ENCODE measurements around the gene TTC27.
"Not testable (repeated sequence)": the region's sequence is repeated elsewhere in the genome, so short reads cannot be mapped to it uniquely, and the experiment has no call there.

Gene TTC27

DNA sequence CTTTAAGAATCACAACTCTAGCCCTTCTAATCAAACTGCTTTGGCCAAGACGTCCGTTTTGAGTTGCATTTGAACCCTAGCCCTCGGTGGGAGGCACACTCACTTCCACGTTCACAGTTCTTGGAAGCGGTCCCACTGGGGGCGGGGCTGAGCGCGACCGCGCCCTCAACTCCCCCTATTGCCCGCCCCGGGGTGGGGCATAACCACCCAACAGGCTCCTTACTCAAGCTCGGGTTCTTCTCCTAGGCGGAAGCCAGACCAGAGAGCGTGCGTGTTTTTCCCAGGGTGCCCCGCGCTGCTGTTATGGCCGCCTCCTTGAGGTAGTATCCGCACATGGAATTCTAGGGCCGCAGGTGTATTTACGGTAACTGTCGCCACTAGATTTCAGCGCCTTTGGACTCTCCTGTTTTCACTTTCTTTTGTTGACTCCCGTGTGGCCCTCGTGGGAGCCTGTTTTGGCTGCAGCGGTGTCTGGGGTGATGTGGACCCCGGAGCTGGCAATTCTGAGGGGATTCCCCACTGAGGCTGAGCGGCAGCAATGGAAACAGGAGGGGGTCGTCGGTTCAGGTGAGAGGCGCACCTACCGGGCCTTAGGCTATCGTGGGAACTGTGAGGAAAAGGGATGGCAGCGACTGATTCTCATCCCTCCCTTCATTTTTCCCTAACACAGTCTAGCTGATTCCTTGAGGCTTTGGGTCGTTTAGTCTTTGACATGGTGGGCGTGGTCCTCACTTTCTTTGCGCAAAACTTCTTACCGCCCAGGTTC lies at the start of gene TTC27:
Gene TTC27, plus strand, starts transcription at position 237 of the 766 bp plus-strand sequence. Its CDS starts 243 bp downstream, at position 480.
- DNase-seq: peak; percentile 93

DNA sequence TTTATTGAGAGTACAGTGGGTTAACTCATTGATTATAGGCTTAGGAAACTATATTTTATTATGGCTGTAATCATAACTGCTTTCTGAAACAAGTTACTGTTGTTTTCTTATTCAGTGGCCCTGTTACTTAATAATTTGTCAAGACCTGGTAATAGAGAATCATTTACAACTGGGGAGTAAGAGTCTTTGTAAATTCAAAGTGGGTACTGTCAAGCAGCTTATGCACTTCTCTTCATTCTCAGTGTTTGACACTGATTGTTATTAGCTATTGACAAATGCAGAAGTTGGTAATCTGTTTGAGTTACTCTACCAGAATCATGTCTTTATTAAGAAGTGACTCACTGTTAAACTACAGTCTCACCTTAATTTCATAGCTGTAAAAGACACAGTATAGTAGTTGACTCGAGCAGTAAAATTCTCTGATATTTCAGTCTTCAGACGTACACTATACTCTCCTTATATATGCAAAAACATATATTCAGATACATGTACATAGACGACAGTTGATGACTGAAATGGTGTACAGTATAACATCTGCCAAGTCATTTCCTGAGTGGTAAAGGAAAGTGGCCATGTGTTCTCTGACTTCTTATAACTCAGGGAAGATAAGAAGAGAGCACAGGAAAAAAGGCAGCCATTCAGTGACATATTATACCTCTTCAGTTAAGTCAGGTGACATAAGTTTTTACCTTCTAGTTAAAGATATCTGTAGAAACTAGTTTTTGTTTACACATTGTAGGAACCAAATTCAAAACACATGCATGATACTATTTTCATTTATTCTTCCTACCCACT lies 36.0 kb upstream of the TTC27 start:
- no peak for DNase-seq

DNA sequence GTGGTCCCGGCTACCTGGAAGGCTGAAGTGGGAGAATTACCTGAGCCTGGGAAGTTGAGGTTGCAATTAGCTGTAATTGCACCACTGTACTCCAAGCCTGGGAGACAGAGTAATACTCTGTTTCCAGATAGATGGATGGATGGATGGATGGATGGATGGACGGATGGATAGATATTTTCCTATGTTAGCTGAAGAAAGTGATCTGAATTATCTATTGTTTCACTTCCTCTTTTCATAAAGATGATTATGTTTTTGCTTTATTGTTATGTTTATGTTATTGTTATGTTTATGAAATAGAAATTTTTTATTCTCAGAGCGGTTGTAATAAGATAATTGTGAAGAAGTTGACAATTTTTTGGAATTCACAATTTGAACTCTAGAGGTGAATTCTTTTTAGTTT lies 33.3 kb upstream of the TTC27 start:
- no peak for DNase-seq

DNA sequence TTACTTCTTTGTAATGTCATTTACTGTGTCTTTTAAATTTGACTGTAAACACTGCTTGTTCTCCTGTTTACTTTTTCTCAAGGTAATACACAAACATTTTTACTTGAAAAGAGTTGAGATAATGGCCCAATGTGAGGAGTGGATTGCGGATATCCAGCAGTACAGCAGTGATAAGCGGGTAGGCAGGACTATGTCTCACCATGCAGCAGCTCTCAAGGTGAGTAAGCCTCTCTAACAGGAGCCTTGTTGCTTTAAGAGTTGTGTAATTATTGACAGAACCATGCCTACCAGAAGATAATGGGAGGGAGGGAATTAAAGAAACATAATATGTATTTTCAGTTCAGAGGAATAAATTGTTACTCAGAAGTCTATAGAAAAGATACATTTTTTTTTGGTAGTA lies 16.5 kb upstream of the TTC27 start:
- no peak for DNase-seq

DNA sequence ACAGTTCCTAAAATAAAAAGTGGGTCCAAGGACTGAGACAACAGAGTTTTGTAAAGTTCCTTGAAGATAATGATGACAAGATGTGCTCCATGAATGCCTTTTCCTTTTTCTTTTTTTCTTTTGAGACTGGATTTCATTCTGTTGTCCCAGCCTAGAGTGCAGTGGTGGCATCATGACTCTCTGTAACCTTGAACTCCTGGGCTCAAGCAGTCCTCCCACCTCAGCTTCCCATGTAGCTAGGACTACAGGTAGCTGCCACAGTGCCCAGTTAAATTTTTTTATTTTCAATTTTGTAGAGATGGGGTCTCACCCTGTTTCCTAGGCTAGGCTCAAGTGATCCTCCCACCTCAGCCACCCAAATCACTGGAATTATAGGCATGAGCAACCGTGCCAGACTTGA lies 16.1 kb upstream of the TTC27 start:
- DNase-seq: no peak

DNA sequence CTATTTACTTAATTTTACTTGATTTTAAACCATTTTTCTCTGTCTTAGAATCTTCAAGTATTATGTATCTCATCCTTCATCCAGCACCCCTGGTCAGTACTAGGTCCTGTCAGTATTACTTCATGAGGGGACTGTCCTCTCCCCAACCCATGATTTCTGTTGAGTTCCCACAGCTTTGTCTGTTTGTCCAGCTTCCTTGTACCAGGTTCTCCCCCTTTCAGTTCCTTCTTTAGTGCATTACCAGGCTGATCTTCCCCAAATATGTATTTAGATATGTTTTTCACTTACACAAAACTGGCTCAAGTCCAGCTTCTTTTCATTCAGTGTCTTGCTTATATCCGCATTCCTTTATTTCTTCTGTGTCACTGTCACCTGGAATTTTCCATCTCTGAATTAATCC lies 13.8 kb upstream of the TTC27 start:
- DNase-seq: no peak

DNA sequence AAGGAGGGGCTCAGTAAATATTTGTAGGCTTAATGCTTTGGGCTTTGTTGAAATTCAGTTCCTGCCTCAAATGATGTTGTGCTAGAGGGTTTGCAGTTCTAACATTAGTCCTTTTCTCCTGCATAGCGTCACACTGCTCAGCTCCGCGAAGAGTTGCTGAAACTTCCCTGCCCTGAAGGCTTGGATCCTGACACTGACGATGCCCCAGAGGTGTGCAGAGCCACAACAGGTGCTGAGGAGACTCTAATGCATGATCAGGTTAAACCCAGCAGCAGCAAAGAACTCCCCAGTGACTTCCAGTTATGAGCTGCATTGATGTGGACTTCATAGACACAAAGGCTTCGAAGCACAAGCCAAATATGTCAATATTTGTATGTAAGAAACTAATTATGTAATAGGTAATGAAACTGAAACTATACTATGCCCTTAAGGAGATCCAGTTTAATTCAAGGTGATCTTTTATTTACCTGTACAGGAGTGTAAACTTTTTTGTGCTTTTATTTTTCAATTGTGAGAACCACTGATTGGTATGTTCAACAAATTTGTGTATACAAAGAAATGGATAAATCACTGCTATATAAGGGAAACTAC lies 10.2 kb upstream of the TTC27 start:
- DNase-seq: no peak

DNA sequence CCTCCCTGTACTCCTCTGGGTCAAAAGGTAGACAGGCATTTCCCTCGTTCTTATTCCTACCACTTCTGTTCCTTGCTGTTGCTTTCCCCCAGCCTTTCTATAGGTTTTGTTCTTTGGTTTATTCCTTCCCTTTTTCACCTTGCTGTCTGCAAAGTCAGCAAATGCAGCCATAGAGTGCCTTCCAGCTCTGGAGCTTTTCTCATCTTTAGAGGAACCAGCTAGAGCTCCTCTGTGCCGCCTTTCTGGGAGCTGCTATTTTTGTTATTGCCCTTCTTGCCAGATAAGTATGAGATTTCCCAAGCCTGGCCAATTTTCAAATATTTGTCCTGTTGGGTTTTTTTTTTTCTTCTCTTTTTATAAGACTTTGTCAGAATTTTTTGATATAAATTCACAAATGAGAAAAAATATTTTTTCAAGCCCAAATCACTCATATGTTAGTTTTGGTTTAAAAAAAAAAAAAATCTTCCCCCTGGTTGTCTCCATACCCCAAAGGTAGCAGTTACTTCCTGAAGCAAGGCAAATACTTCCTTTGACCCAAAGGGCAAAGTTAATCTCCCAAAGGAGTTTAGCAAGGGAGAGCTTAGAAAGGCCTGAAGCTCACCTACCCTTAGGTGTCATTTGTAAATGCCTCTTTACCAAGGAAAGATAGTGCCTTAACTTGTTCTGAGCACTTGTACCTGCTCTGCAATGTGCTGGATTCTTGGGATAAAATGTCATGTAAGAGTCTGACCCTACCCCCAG lies 5.1 kb upstream of the TTC27 start:
- DNase-seq: no peak

DNA sequence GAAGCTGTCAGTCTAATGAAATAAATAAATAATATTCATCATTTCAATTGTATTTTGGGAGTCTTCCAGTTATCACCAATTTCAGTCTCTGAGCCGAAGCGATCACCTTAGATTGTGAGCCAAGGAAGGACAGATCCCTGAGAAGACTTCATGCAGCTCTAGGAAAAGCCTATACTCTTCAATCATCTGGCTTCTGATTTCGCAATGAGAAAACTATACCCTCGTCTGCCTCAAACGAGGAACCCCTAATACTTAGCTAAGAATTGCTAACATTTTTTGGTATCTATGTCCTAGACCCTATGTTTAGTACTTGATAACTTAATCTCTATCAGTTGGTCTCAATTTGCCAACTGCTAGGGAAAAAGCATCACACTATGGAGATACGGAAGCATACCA lies 4.5 kb upstream of the TTC27 start:
- DNase-seq: no peak

DNA sequence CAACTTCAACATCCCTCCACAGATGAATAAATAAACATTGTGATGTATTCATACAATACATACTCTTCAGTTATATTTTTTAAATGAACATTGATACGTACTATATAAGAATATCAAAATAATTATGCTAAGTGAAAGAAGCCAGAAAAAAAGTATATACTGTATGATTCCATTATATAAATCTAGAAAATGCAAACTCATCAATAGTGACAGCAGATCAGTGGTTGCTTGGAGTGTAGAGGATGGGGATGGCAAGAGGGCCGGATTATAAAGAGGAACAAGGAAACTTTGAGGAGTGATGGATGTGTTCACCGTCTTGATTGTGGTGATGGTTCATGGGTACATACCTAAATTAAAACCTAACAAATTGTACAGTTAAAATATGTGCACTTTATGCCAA lies 3.0 kb upstream of the TTC27 start:
- no peak for DNase-seq

DNA sequence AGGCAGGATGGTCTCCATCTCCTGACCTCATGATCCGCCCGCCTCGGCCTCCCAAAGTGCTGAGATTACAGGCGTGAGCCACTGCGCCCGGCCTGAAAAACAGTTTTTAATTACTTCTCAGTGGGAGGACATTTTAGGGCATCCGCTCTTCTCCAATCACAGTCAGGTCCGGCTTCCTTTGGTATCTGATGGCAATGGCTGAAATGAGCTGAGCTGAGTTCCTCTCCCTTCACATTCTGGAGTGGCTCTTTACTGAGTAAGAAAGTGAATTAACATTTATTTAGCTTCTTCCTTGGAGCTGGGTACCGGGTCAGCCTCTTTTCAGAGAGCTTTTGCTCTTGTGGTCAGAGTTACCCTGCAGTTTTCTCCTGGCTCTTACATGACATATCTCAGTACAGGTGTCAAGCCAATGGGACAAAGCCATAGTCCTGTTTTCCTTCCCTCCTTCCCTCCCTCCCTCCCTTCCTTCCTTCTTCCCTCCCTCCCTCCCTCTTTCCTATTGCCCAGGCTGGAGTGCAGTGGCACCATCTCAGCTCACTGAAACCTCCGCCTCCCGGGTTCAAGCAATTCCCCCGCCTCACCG lies 1.1 kb upstream of the TTC27 start:
- no peak for DNase-seq

DNA sequence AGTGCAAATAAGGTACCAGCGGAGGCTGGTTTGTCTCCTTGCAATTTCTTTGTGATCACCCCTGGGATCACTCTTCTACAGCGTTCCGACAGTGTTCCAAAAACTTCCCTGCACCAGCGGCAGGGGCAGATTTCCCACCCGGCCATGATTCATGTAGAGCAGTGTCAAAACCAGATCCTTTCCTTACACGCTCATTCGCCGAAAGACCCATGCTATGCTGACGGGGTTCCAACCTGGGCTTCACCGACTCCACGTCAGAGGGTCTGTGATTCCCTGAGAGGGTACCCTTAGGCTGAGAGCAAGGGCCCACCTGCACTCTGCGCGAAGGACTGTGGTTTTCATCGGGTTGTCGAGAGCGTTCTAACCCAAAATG lies 423 bp upstream of the TTC27 start:
- no peak for DNase-seq

DNA sequence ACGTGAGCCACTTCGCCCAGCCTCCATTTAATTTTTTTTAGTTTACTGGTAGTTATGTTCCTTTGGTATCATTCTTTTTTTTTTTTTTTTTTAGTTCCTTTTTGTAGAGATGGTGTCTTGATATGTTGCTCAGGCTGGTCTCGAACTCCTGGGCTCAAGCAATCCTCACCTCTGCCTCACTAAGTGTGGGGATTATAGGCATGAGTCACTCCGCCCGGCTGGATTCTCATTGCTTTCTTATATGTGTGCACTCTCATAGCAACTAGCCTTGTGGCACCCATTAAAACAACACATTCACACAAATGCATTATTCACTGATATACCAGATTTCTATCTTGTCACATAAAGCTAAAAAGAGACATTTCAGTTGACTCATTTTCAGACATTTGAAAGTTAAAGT lies 4.2 kb downstream of the TTC27 start:
- no peak for DNase-seq

DNA sequence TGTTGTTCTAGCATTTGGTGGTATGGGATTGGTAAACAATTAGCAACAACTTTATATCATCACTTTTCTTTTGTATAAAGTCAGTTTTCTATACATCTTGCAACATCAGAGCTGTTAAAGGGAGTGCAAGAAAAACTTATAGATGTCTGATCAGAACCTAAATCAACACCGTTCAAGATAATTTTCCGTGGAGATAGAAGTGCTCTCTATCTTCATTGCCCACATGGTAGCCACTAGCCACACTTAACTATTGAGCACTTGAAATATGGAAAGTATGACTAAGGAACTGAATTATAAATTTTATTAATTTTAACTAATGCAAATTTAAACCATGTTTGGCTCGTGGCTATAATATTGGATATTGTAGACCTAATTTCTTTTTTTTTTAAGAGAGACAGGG lies 5.2 kb downstream of the TTC27 start:
- no peak for DNase-seq

DNA sequence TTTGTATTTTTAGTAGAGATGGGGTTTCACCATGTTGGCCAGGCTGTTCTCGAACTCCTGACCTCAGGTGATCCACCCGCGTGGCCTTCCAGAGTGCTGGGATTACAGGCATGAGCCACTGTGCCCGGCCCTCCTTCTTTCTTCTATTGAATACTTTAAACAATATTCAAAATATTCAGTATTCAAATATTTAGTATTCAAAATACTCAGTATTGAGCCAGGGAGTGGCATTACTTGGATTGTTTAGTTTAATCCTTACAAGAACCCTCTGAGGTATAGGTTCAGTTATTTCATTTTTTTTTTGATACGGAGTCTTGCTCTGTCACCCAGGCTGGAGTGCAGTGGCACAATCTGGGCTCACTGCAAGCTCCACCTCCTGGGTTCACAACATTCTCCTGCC lies 10.7 kb downstream of the TTC27 start:
- not testable (repeated sequence) for DNase-seq

DNA sequence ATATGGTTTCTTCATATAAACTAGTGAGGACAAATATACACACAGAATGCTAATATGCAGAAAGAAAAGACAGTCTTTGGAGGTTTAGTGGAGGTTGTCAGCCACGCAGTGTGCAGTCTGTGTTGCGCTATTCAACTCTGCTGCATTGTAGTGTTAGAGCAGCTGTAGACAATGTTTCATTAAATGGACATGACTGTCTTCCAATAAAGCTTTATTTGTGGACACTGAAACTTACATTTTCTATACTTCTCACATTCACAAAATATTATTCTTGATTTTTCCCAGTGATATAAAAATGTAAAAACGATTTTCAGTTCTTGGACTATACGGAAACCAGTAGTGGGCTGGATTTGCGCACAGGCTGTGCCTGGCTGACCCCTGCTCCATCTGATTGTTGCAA lies 13.3 kb downstream of the TTC27 start:
- DNase-seq: no peak

DNA sequence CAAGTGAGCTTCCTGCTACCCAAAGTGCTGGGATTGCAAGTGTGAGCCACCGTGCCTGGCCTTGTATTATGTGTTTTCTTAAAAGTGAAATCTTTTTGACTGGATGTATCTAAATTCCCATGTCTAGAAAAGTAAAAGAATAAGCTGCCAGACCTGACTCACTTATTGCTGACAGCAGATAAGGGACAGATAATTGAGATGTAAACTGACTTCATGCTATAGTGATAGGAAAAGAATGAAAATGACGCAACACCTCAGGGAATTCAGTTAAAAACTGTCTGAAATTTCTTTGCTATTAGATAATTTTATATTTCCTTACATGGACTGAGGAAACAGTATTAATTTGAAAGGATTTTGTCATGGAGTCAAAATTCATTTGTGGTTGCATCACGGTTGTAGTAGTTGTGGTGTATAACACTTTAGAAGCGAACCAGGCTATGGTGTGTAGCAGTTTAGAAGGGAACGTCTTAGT lies 19.4 kb downstream of the TTC27 start:
- DNase-seq: no peak

DNA sequence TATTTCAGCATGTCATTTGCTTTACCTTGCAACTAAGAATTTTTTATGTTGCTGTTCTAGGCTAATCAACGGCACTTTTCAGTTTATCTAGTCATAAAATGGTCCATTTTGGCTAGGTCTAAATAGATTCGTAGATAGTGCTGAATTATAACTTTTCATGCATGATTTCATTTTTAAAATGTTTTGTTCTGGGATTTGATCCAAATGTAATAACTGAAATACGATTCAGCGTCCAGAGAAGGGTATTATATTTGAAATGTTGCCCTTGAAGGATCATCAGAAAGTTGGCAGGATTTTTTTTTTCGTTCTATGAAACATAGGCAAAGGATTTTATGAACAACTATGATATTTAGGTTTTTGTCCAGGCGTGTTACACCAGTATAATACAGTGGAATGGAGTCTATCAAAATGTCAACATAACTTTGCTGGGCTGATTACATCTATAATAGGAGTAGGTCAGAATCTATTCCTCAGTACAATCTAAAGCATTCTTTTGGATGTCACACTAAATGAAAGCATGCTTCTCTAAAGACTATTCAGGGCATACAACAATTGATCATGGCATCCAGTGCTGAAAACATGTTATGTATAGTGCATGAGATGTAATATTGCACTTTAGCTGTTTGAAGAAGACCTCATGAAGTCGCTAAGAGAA lies 24.8 kb downstream of the TTC27 start:
- DNase-seq: no peak

DNA sequence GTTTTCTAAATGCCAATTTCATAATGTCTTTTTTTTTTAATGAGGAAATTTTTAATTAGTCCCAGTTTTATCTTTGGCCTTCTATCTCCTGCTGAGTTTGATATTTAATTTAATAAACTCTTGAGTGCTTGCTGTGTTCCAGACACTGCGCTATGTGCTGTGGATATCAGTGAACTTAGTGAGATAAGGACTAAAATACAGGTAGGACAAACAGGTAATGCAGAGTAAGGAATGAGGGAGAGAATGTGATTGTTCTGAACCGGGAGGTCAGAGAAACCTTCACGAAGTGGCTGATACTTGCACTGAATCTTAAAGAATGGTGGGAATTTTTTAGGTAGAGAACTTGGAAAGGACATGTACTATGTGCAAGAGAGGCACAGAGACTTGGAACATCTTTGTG lies 28.2 kb downstream of the TTC27 start:
- no peak for DNase-seq

DNA sequence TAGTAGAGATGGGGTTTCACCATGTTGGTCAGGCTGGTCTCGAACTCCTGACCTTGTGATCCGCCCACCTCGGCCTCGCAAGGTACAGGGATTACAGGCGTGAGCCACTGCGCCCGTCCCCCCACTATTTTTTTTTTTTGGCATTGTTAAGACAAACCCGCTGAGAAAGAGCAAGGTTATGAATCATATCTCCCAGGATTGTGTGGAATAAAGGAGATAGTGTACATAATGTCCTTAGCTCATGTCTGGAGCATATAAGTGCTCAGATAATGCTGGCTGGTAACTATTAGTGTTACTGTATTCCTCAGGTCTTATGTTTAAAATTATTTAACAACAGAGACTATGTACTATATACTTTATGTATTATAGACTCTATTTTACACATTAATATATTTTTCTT lies 36.0 kb downstream of the TTC27 start:
- no peak for DNase-seq

DNA sequence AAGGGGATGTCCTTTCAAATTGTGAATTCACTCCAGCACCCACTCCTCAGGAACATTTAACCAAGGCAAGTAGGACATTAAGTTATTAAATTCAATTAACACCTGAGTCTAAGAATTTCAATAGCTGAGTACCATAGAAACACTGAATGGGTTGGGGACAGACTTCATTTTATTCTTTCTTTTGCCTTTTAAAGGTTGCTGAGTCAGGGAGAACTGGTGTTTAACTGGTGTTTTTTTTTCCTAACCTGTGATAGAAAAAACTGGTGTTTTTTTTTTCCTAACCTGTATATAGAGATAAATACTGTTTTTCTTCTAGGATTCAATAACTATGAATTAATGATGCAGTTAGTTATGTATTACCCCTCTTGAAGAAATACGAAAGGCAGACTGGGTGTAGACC lies 38.9 kb downstream of the TTC27 start:
- no peak for DNase-seq

DNA sequence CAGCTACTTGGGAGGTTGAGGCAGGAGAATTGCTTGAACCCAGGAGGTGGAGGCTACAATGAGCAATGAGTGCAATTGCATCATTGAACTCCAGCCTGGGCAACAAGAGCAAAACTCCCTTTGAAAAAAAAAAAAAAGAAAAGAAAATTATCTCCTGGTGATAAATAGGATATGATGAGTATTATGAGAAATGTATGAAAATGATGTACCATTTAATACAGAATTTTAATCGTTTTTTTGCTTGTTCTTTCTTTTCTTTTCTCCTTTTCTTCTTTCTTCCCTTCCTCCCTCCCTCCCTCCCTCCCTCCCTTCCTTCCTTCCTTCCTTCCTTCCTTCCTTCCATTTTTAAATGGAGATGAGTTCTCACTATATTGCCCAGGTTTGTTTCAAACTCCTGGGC lies 40.4 kb downstream of the TTC27 start:
- DNase-seq: no peak
